Fibroblast of lung (primary cell): ENCODE results near the gene CIB4. TPM values are rescaled to one million over a fixed set of nuclear protein-coding genes. Genes with fewer than 3 reads are reported as not detected.

ENCODE experiments used
- DNase-seq, 2 donors: peaks; one replicate each; pipeline versions ENCODE4 v3.0.0 to v3.0.0-alpha.2; 2010; ENCODE audit warnings: low read depth in 2 of 2
- H2AFZ ChIP-seq: 2 replicates; pipeline ENCODE4 v1.5.1; 2012; ENCODE audit warnings: low read length, control low read depth, inconsistent platforms
- H3K27ac ChIP-seq: 2 replicates; pipeline ENCODE4 v1.5.1; 2011; ENCODE audit warnings: low read length, control low read depth; ENCODE audit not compliant: insufficient read depth
- H3K27me3 ChIP-seq: 2 replicates; pipeline ENCODE4 v1.5.1; 2011; ENCODE audit warnings: mild to moderate bottlenecking, low read length; ENCODE audit not compliant: control insufficient read depth, insufficient read depth
- H3K36me3 ChIP-seq: 2 replicates; pipeline ENCODE4 v1.5.1; 2011; ENCODE audit warnings: low read length; ENCODE audit not compliant: control insufficient read depth, insufficient read depth
- H3K4me1 ChIP-seq: 2 replicates; pipeline ENCODE4 v1.5.1; 2011; ENCODE audit warnings: low read length; ENCODE audit not compliant: control insufficient read depth, insufficient read depth; ENCODE audit errors: extremely low read depth
- H3K4me2 ChIP-seq: 2 replicates; pipeline ENCODE4 v1.5.1; 2011; ENCODE audit warnings: low read length, control low read depth; ENCODE audit not compliant: insufficient read depth; ENCODE audit errors: extremely low read depth
- H3K4me3 ChIP-seq, 4 experiments: fragments of 200-600 bp in 1 of 4; sonication (generic) in 1 of 4; replicated peaks in 1 of 4; 2 replicates each; pipeline ENCODE4 v1.5.1; 2011 to 2016; ENCODE audit warnings: low read length in 4 of 4, low read depth in 3 of 4, mild to moderate bottlenecking in 3 of 4, control low read depth in 2 of 4, inconsistent platforms in 1 of 4, mixed read lengths in 1 of 4; ENCODE audit not compliant: insufficient read depth in 1 of 4; ENCODE audit errors: control extremely low read depth in 1 of 4
- H3K79me2 ChIP-seq: 2 replicates; pipeline ENCODE4 v1.5.1; 2012; ENCODE audit warnings: mild to moderate bottlenecking, low read length, inconsistent platforms; ENCODE audit not compliant: control insufficient read depth, insufficient read depth
- H3K9ac ChIP-seq: 2 replicates; pipeline ENCODE4 v1.5.1; 2011; ENCODE audit warnings: mild to moderate bottlenecking, low read length, control low read depth; ENCODE audit not compliant: insufficient read depth
- H3K9me3 ChIP-seq: 2 replicates; pipeline ENCODE4 v1.5.1; 2012; ENCODE audit warnings: low read depth, low read length; ENCODE audit not compliant: control insufficient read depth, insufficient read depth
- H4K20me1 ChIP-seq: 2 replicates; pipeline ENCODE4 v1.5.1; 2011; ENCODE audit warnings: low read length; ENCODE audit not compliant: control insufficient read depth, insufficient read depth; ENCODE audit errors: extremely low read depth
- CTCF ChIP-seq, 2 donors: IDR thresholded peaks in 1 of 2; conservative IDR thresholded peaks in 1 of 2; 1 replicate in 1 of 2; 2 replicates in 1 of 2; pipeline ENCODE4 v1.5.1; 2011 to 2012; ENCODE audit warnings: low read length in 2 of 2, control low read depth in 1 of 2, inconsistent platforms in 1 of 2, low read depth in 1 of 2, mild to moderate bottlenecking in 1 of 2
- EZH2 ChIP-seq: IDR thresholded peaks from 2 replicates; pipeline ENCODE4 v1.5.1; 2012; ENCODE audit warnings: low read length, control low read depth, mild to moderate bottlenecking; ENCODE audit errors: missing control alignments
- polyA plus RNA-seq, 2 donors: library from polyadenylated mRNA; depleted of rRNA in 1 of 2; stranded (reverse) in 1 of 2; unstranded in 1 of 2; fragments of >200 nt; gene quantifications; 2 replicates each; pipeline ENCODE4 v1.2.1, GENCODE V29; 2011 to 2012; ENCODE audit warnings: missing spikeins in 1 of 2
- total RNA-seq: library from RNA; depleted of rRNA; stranded (reverse); fragments of >200 nt; gene quantifications from 2 replicates; pipeline ENCODE4 v1.2.1, GENCODE V29; 2014

Gene CIB4
- total and polyA plus RNA-seq, 2 donors (not counting 1 experiment from before 2014, with no cell fraction given) = not detected

DNA sequence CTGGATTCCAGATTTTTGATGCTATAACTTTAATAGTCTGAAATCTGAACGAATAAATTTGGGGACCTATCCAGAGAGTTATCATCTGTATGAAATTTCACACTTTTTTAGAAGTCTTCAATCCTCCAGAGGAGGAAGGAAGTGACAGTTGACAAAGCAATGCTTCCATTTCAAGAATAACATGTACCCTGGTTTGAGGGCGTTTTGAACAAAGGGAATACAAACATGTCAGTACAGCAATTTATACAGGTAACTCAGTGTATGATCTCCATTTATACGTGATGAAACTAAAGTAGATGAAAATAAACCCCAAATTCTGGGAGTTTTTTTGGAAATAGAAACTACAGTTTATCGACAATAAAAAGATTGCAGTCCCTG is 42.2 kb downstream of the CIB4 start:
- TF ChIP-seq EZH2 = no peak
- no peak for TF ChIP-seq CTCF (conservative IDR thresholded peaks at IDR 0.05 in 1 of 2, IDR thresholded peaks at IDR 0.05 in 1 of 2; ENCODE audit: low read depth in 1 of 2, low read length in 2 of 2)
- Histone ChIP-seq H3K9me3 (no peaks in the 10 kb centered on the region), H3K4me3 (no peak overlapping the region), H3K36me3 (no peaks in the 10 kb centered on the region), H2AFZ (no peak overlapping the region), H3K79me2 (no peaks in the 10 kb centered on the region), H3K9ac (no peak overlapping the region), H3K27ac (no peak overlapping the region), H3K4me2 (no peak overlapping the region), H3K4me1 (no peaks in the 10 kb centered on the region), H3K27me3 (peaks cover 9% of the 10 kb centered on the region), H4K20me1 (no peaks in the 10 kb centered on the region)
- no peak for DNase-seq

DNA sequence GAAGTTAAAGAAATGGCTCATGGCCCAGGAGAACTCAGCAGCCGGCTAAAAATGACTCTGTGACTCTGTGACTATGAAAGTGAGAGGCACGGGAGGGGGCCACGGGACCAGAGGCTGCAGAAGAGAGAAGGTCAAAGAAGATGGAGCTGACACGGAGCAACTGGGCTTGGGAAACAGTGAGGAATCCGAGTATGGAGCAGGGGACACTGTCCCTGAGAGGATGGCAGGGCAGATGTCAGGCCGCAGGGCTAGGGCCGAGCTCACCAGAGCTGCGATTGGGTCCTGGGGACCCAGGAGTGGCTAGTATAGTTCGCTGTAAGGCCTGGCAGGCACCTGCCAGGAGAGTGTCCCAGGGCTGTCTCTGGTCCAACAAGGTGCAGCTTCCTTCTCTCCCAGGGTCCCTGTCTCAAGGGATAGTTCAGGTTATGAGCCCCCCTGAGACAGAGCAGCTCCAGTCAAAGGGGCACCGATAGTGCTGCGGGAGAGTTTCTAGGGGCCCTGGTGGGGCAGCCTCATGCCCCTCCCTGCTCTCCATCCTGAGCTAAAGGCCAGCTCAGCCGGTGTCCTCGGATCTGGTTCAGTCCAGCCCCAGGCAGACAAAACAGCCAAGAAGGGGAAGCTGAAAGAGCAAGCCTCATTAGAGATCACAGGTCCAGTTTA is 42.7 kb downstream of the CIB4 start:
- Histone ChIP-seq H3K9me3 (no peaks in the 10 kb centered on the region), H3K79me2 (no peaks in the 10 kb centered on the region), H3K27ac (no peak overlapping the region), H4K20me1 (no peaks in the 10 kb centered on the region), H3K9ac (no peak overlapping the region), H3K4me1 (no peaks in the 10 kb centered on the region), H2AFZ (no peak overlapping the region), H3K36me3 (no peaks in the 10 kb centered on the region), H3K4me3 (no peak overlapping the region), H3K4me2 (no peak overlapping the region), H3K27me3 (peaks cover 11% of the 10 kb centered on the region)
- TF ChIP-seq EZH2 = no peak
- no peak for TF ChIP-seq CTCF (conservative IDR thresholded peaks at IDR 0.05 in 1 of 2, IDR thresholded peaks at IDR 0.05 in 1 of 2; ENCODE audit: low read depth in 1 of 2, low read length in 2 of 2)
- DNase-seq = no peak

DNA sequence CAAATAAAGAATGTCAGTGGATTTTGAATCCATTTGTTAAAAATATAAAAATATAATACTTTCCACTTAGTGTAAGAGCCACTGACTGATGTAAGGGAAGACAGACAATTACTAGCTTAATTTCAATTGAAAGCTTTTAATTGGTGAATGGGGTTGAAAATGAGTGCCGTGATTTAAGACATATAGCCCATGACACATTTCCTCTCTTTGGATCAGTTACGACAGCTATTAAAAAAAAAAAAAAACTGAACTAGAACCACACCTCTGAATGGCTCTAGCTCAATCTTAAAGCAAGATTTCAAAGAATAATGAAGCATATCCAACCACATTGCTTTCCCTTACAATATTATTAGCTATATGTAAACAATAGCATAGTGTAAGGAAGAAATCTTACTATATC is 44.0 kb downstream of the CIB4 start:
- H3K4me3 ChIP-seq = no peak overlapping the region
- peaks cover 11% of the 10 kb centered on the region for H3K27me3 ChIP-seq
- H3K36me3 ChIP-seq = no peaks in the 10 kb centered on the region
- no peak overlapping the region for H2AFZ ChIP-seq
- no peaks in the 10 kb centered on the region for H3K4me1 ChIP-seq
- H3K9me3 ChIP-seq = no peaks in the 10 kb centered on the region
- no peak overlapping the region for H3K9ac ChIP-seq
- H4K20me1 ChIP-seq = no peaks in the 10 kb centered on the region
- no peak overlapping the region for H3K4me2 ChIP-seq
- no peak for DNase-seq
- H3K79me2 ChIP-seq = no peaks in the 10 kb centered on the region
- no peak overlapping the region for H3K27ac ChIP-seq
- TF ChIP-seq CTCF (conservative IDR thresholded peaks at IDR 0.05 in 1 of 2, IDR thresholded peaks at IDR 0.05 in 1 of 2; ENCODE audit: low read depth in 1 of 2, low read length in 2 of 2) (no peak), EZH2 (no peak)
